ENCODE results near the gene ATRX. TPM values are rescaled to one million over a fixed set of nuclear protein-coding genes. Genes with fewer than 3 reads are reported as not detected.

ATRX gene
- total RNA-seq, 1 experiment from 2014 or later = 85.8 TPM

- no peaks in the 10 kb centered on the region for H3K9me3 ChIP-seq (ENCODE audit: control insufficient read depth, insufficient read depth, low read depth, low read length)
- no peak for ATAC-seq
- CTCF ChIA-PET = no interaction called here
Observed at GRCh38 chrX:77743720-77744119, 42.3 kb downstream of the ATRX start.

GRCh38 chrX:77742788-77743476, 43.1 kb downstream of the ATRX start:
- in situ Hi-C loops (cut with HindIII; ENCODE audit: low pct_unique_long_range_greater_than_20kb, low sequenced_read_pairs) (no loop called here), intact Hi-C loops (cut with micrococcal nuclease; ENCODE audit: unreplicated experiment) (no loop called here)
- Histone ChIP-seq H3K9me3 (ENCODE audit: control insufficient read depth, insufficient read depth, low read depth, low read length) (no peaks in the 10 kb centered on the region), H3K4me3 (ENCODE audit: low read depth in 2 of 2, low read length in 2 of 2) (no peak overlapping the region), H3K27ac (ENCODE audit: low read length) (no peak overlapping the region), H3K27me3 (ENCODE audit: control insufficient read depth, insufficient read depth, low read length) (no peaks in the 10 kb centered on the region), H3K36me3 (ENCODE audit: control insufficient read depth, insufficient read depth, low read length) (no peaks in the 10 kb centered on the region), H3K4me1 (ENCODE audit: control insufficient read depth, insufficient read depth, low read length) (peaks cover 6% of the 10 kb centered on the region)
- POLR2A ChIA-PET = no interaction called here
- no peak for DNase-seq (ENCODE audit: low read depth, low spot score)
- CTCF ChIA-PET = no interaction called here
- no peak for TF ChIP-seq REST (IDR thresholded peaks at IDR 0.05; ENCODE audit: insufficient read depth in 1 of 2, low read depth in 2 of 2, low read length in 1 of 2)
- TF ChIP-seq TCF7L2 (IDR thresholded peaks at IDR 0.05; ENCODE audit: low read depth, low read length) = no peak
- TF ChIP-seq POLR2AphosphoS5 (IDR thresholded peaks at IDR 0.05; ENCODE audit: low read depth, low read length) = no peak
- TF ChIP-seq CTCF (IDR thresholded peaks at IDR 0.05) = no peak
- TF ChIP-seq SIN3A (IDR thresholded peaks at IDR 0.05; ENCODE audit: borderline replicate concordance, insufficient read depth, low read depth, low read length) = no peak
- peak; percentile 58 for ATAC-seq
- BruUV-seq (replicated peaks) = no TSS peak

More at GRCh38 chrX:77743720-77744119, 42.3 kb downstream of the ATRX start:
- no peaks in the 10 kb centered on the region for H3K36me3 ChIP-seq (ENCODE audit: control insufficient read depth, insufficient read depth, low read length)
- H3K4me1 ChIP-seq (ENCODE audit: control insufficient read depth, insufficient read depth, low read length) = peaks cover 6% of the 10 kb centered on the region
- H3K27ac ChIP-seq (ENCODE audit: low read length) = no peak overlapping the region
- no peaks in the 10 kb centered on the region for H3K27me3 ChIP-seq (ENCODE audit: control insufficient read depth, insufficient read depth, low read length)
- BruUV-seq (replicated peaks) = no TSS peak
- TF ChIP-seq CTCF (IDR thresholded peaks at IDR 0.05) = no peak
- TF ChIP-seq REST (IDR thresholded peaks at IDR 0.05; ENCODE audit: insufficient read depth in 1 of 2, low read depth in 2 of 2, low read length in 1 of 2) = no peak
- no peak overlapping the region for H3K4me3 ChIP-seq (ENCODE audit: low read depth in 2 of 2, low read length in 2 of 2)
- POLR2A ChIA-PET = no interaction called here
- no peak for DNase-seq (ENCODE audit: low read depth, low spot score)
- in situ Hi-C loops (cut with HindIII; ENCODE audit: low pct_unique_long_range_greater_than_20kb, low sequenced_read_pairs) = no loop called here
- intact Hi-C loops (cut with micrococcal nuclease; ENCODE audit: unreplicated experiment) = no loop called here

Measured in Panc1 (cell line).